SK-N-SH (cell line): ENCODE results near the gene ACACA.

ENCODE experiments used
- CTCF ChIP-seq: fragments of 200-600 bp; sonication (generic); IDR thresholded peaks from 2 replicates; pipeline ENCODE4 v1.6.1; 2017; ENCODE audit warnings: antibody characterized with exemption, mild to moderate bottlenecking, moderate library complexity
- FOSL2 ChIP-seq: IDR thresholded peaks from 2 replicates; pipeline ENCODE4 v1.4.0; 2012; ENCODE audit warnings: low read depth, mild to moderate bottlenecking, moderate library complexity, borderline replicate concordance
- FOXJ3 ChIP-seq: sonication (generic); formaldehyde crosslinking; IDR thresholded peaks from 2 replicates; pipeline ENCODE4 v1.5.1; 2020; ENCODE audit warnings: mild to moderate bottlenecking, missing genetic modification reagents
- MAX ChIP-seq: IDR thresholded peaks from 2 replicates; pipeline ENCODE4 v1.4.0; 2012; ENCODE audit warnings: low read depth
- PBX3 ChIP-seq: IDR thresholded peaks from 2 replicates; pipeline ENCODE4; 2012
- RAD21 ChIP-seq: IDR thresholded peaks from 2 replicates; pipeline ENCODE4 v1.6.1; 2012; ENCODE audit warnings: mild to moderate bottlenecking, low read length
- REST ChIP-seq: IDR thresholded peaks from 2 replicates; pipeline ENCODE4 v1.6.1; 2012; ENCODE audit warnings: mild to moderate bottlenecking, low read depth, low read length, moderate library complexity
- RXRA ChIP-seq: IDR thresholded peaks from 2 replicates; pipeline ENCODE4 v1.4.0; 2012; ENCODE audit warnings: low read depth, mild to moderate bottlenecking, borderline replicate concordance
- TAF1 ChIP-seq: IDR thresholded peaks from 2 replicates; pipeline ENCODE4 v1.6.1; 2012; ENCODE audit warnings: low read depth, mild to moderate bottlenecking, low read length, moderate library complexity, borderline replicate concordance

- TF ChIP-seq CTCF (no peak), RXRA (no peak), FOSL2 (no peak), REST (no peak), PBX3 (no peak), MAX (no peak), TAF1 (no peak), RAD21 (no peak), FOXJ3 (CRISPR knock-in tag) (no peak)
These were observed 209.3 kb downstream of the ACACA start for GRCh38 chr17:37197336-37197735.
